ENCODE results near the gene SPATS1.
A peak's percentile ranks its signal among the peaks of the same experiment; 100 is the strongest.

Gene SPATS1

DNA sequence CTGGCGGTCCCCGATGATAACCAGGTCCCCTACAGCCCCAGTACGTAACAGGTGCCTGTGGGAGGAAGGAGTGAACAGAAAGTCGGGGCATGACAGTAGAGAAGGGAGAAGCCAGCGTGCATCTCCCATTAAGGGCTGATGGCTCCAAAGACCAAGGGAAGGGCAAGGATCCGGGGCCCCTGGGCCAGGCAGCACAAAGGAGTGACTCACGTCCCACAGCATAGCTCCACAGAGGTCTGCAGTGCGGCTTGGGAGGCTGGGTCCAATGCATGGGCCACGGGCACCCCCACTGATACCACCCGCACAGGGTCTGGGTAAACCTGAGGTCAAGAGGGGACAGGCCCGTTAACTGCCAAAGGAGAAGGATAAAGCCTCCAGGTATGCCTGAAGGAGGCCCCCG, 39.6 kb upstream of the SPATS1 start:
- peaks cover 74% of the 10 kb centered on the region for H3K36me3 ChIP-seq (ENCODE audit: control insufficient read depth, insufficient read depth, low read length)

DNA sequence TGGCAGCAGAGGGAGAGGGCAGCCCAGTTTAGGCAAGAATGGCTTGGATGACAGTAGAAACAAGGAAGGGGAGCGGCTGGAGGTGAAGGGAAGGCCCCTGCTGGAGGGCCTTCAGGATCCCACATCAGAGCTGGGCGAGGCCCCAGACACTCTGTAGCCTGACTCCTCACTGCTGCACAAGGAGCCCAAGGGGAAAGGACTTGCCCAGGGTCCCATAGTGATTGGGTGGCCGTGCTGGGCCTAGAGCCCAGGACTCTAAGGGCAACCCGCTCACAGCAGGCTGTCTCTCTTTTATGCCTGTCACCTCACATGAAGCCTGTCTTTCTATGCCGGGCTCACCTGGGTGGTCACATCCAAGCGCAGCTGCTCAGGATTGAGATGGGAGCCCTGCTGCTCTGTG, 38.6 kb upstream of the SPATS1 start:
- H3K36me3 ChIP-seq (ENCODE audit: control insufficient read depth, insufficient read depth, low read length), result peaks cover 77% of the 10 kb centered on the region
- no peaks in the 10 kb centered on the region for H3K4me1 ChIP-seq (ENCODE audit: control insufficient read depth, insufficient read depth, low read length)
- no peaks in the 10 kb centered on the region for H3K9me3 ChIP-seq (ENCODE audit: control insufficient read depth, insufficient read depth, low read length)

More for the DNA sequence above, 39.6 kb upstream of the SPATS1 start:
- Histone ChIP-seq H3K9ac (ENCODE audit: low read depth, low read length) (no peak overlapping the region), H3K4me1 (ENCODE audit: control insufficient read depth, insufficient read depth, low read length) (no peaks in the 10 kb centered on the region), H3K27me3 (ENCODE audit: control insufficient read depth, insufficient read depth, low read length) (no peaks in the 10 kb centered on the region), H3K9me3 (ENCODE audit: control insufficient read depth, insufficient read depth, low read length) (no peaks in the 10 kb centered on the region), H3K4me3 (ENCODE audit: low read depth, low read length) (no peak overlapping the region)

DNA sequence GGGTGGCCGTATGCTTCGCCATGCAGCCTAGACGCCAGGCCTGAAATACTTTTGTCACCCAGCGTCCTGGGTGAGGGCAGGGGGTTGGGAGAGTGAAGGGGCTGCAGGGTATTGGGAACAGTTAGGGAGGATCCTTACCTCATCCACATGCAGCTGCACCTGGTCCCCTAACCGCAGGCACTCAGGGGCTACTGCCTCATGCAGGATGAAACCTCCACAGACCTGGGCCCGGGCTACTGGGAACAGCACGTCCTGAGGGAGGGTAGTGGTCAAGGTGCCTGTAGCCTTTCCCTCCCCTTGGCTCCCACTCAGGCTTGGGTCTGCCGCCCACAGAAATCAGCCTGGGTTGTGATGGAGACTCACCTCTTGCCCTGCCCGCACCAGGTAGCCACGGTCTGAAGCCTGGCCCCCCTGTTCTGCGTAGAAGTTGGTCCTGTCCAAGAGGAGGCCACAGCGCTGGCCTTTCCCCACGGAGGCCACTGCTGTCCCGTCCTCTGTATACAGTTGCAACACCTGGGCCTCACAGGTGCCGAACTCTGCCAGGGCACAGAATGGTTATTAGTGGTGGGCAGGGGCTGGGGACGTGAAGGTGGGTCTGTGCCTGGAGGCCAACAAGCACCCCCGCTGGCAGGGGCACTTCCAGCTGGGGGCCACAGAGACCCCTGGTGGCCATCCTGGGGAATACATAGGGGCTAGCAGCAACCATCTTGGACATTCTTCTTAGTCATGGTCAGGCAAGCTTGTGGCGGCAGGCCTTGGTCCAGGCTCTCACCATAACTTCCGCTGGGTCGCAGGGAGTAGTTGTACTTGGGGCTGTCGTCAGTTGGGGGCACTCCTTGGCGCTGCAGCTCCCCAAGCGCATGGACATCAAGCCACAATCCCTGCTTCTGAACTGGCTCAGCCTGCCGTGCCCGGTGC, 37.9 kb upstream of the SPATS1 start:
- Histone ChIP-seq H3K36me3 (ENCODE audit: control insufficient read depth, insufficient read depth, low read length) (peaks cover 83% of the 10 kb centered on the region), H3K27me3 (ENCODE audit: control insufficient read depth, insufficient read depth, low read length) (no peaks in the 10 kb centered on the region), H3K9ac (ENCODE audit: low read depth, low read length) (no peak overlapping the region), H3K4me1 (ENCODE audit: control insufficient read depth, insufficient read depth, low read length) (no peaks in the 10 kb centered on the region), H3K4me3 (ENCODE audit: low read depth, low read length) (no peak overlapping the region), H3K9me3 (ENCODE audit: control insufficient read depth, insufficient read depth, low read length) (no peaks in the 10 kb centered on the region)

More for the DNA sequence above, 38.6 kb upstream of the SPATS1 start:
- no peaks in the 10 kb centered on the region for H3K27me3 ChIP-seq (ENCODE audit: control insufficient read depth, insufficient read depth, low read length)
- no peak overlapping the region for H3K4me3 ChIP-seq (ENCODE audit: low read depth, low read length)
- no peak overlapping the region for H3K9ac ChIP-seq (ENCODE audit: low read depth, low read length)

DNA sequence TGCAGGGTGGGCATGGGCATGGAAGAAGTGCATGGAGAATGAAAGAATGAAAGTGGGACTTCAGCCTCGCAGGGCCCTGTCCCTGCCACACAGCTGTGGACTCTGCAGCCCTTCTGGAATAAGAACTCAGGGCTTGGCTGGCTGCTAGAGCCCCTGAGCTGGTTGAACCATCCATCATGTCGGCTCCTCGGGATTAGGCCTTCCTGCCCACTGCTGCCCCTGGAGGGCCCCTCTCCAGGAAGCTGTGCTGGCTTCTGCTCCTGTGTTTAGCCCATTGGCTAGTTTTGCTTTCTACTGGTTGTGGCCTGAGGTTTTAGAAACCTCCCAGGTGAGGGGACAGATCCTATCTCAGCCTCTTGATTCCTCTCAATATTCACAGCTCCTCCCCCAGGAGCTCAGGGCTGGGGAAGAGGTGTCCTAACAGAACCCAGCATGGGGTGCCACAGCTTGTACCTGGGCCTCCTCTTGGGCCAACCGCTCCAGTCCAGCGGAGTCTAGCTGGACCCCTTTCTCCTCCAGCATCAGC, 37.2 kb upstream of the SPATS1 start:
- Histone ChIP-seq H3K9me3 (ENCODE audit: control insufficient read depth, insufficient read depth, low read length) (no peaks in the 10 kb centered on the region), H3K4me3 (ENCODE audit: low read depth, low read length) (no peak overlapping the region), H3K9ac (ENCODE audit: low read depth, low read length) (no peak overlapping the region), H3K4me1 (ENCODE audit: control insufficient read depth, insufficient read depth, low read length) (no peaks in the 10 kb centered on the region), H3K27me3 (ENCODE audit: control insufficient read depth, insufficient read depth, low read length) (no peaks in the 10 kb centered on the region), H3K36me3 (ENCODE audit: control insufficient read depth, insufficient read depth, low read length) (peaks cover 87% of the 10 kb centered on the region)

DNA sequence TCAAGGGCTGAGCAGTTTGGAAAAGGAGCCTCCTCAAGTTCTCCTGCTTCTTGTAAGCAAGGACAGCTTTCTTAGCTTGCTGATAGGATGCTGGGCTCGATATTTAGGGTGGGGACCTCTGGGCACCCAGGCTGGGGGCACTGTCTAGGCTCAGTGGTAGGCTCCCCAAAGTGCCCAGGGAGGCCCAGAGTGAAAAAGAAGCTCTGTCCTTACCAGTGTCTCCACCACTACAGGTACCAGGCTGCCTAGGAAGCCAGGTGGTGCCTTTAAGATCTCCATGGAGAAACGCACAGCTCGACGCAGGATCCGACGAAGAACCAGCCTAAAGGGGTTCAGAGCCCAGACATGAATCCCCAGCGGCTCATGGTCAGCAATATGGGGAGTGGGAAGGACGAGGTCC, 35.7 kb upstream of the SPATS1 start:
- peaks cover 89% of the 10 kb centered on the region for H3K36me3 ChIP-seq (ENCODE audit: control insufficient read depth, insufficient read depth, low read length)
- H3K4me1 ChIP-seq (ENCODE audit: control insufficient read depth, insufficient read depth, low read length), result no peaks in the 10 kb centered on the region
- H3K27me3 ChIP-seq (ENCODE audit: control insufficient read depth, insufficient read depth, low read length), result no peaks in the 10 kb centered on the region
- H3K9ac ChIP-seq (ENCODE audit: low read depth, low read length), result no peak overlapping the region
- H3K9me3 ChIP-seq (ENCODE audit: control insufficient read depth, insufficient read depth, low read length), result no peaks in the 10 kb centered on the region
- no peak overlapping the region for H3K4me3 ChIP-seq (ENCODE audit: low read depth, low read length)

DNA sequence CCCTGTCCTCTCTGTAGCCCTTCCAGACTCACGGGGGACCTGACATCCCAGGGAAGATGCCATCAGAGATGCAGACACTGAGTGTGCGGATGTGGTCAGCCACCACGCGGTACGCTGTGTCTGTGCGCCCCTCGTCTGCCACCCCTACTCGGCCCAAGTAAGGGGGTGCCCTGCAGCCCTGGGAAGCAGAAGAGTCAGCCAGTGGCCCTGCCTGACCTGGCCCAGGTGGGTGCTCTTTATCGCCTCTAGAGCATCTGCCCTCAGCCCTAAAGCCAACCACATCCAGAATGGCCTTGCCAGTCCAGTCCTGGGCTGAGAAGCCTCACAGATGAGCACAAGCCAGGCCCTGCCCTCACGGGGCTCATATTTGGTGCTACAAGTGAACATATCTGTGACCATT, 35.2 kb upstream of the SPATS1 start:
- Histone ChIP-seq H3K9ac (ENCODE audit: low read depth, low read length) (no peak overlapping the region), H3K4me3 (ENCODE audit: low read depth, low read length) (no peak overlapping the region), H3K9me3 (ENCODE audit: control insufficient read depth, insufficient read depth, low read length) (no peaks in the 10 kb centered on the region), H3K27me3 (ENCODE audit: control insufficient read depth, insufficient read depth, low read length) (no peaks in the 10 kb centered on the region), H3K4me1 (ENCODE audit: control insufficient read depth, insufficient read depth, low read length) (no peaks in the 10 kb centered on the region), H3K36me3 (ENCODE audit: control insufficient read depth, insufficient read depth, low read length) (peaks cover 88% of the 10 kb centered on the region)

DNA sequence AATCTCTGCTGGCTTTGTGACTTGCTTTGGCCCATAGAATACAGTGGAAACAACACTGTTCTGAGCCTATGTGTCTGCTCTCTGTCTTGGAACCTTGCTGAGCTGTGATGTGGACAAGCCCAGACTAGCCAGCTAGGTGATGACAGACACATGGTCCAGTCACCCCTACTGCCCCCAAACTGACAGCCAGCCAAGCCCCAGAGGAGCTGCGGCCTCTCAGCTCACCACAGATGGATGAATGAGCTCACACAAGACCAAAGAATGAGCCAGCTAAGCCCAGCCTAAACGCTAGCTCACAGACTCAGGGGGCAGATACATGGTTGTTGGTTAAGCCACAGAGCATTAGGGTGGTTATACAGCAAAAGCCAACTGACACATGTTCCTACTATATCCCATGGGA, 33.4 kb upstream of the SPATS1 start:
- no peaks in the 10 kb centered on the region for H3K9me3 ChIP-seq (ENCODE audit: control insufficient read depth, insufficient read depth, low read length)
- H3K4me3 ChIP-seq (ENCODE audit: low read depth, low read length), result no peak overlapping the region
- H3K27me3 ChIP-seq (ENCODE audit: control insufficient read depth, insufficient read depth, low read length), result no peaks in the 10 kb centered on the region
- H3K4me1 ChIP-seq (ENCODE audit: control insufficient read depth, insufficient read depth, low read length), result no peaks in the 10 kb centered on the region
- H3K36me3 ChIP-seq (ENCODE audit: control insufficient read depth, insufficient read depth, low read length), result peaks cover 72% of the 10 kb centered on the region
- no peak overlapping the region for H3K9ac ChIP-seq (ENCODE audit: low read depth, low read length)

DNA sequence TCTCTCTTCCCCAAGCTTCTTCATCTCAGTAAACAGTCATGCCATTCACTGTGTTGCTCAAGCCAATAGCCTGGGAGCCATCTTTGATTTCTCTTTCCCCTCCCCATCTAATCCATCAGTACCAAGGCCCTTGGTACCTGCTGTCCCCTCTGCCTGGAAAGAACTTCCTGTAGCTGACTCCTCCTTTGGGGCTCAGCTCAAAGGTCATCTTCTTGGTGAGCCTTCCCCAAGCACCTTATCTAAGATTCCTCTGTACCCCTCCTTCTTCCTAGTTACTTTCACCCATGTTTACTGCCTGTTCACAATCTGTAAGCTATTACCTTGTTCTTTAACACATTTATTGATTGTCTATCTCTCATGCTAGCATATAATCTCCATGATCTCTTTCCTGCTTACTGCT, 32.8 kb upstream of the SPATS1 start:
- H3K4me1 ChIP-seq (ENCODE audit: control insufficient read depth, insufficient read depth, low read length), result no peaks in the 10 kb centered on the region
- H3K9me3 ChIP-seq (ENCODE audit: control insufficient read depth, insufficient read depth, low read length), result no peaks in the 10 kb centered on the region
- H3K27me3 ChIP-seq (ENCODE audit: control insufficient read depth, insufficient read depth, low read length), result no peaks in the 10 kb centered on the region
- no peak overlapping the region for H3K4me3 ChIP-seq (ENCODE audit: low read depth, low read length)
- peaks cover 67% of the 10 kb centered on the region for H3K36me3 ChIP-seq (ENCODE audit: control insufficient read depth, insufficient read depth, low read length)
- H3K9ac ChIP-seq (ENCODE audit: low read depth, low read length), result no peak overlapping the region

DNA sequence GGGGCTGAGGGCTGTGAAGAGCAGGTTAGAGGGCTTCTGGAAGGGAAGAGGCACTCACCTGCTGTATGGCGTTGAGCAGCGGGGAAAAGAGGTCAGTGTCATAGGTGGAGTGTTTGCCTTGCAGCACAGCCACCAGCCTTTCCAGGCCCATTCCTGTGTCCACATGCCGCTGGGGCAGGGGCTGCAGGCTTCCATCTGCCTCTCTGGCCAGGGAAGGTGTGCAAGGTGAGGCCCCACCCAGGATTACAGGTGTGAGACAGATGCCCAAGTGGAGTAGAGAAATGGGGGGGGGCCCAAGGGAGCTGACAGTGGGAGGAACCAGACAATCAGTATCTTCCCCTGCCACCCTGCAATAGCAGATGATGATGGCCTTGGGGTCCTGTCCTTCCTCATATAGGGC, 32.2 kb upstream of the SPATS1 start:
- H3K4me3 ChIP-seq (ENCODE audit: low read depth, low read length), result no peak overlapping the region
- H3K9ac ChIP-seq (ENCODE audit: low read depth, low read length), result no peak overlapping the region
- no peaks in the 10 kb centered on the region for H3K27me3 ChIP-seq (ENCODE audit: control insufficient read depth, insufficient read depth, low read length)
- no peaks in the 10 kb centered on the region for H3K9me3 ChIP-seq (ENCODE audit: control insufficient read depth, insufficient read depth, low read length)
- H3K36me3 ChIP-seq (ENCODE audit: control insufficient read depth, insufficient read depth, low read length), result peaks cover 61% of the 10 kb centered on the region
- H3K4me1 ChIP-seq (ENCODE audit: control insufficient read depth, insufficient read depth, low read length), result no peaks in the 10 kb centered on the region

DNA sequence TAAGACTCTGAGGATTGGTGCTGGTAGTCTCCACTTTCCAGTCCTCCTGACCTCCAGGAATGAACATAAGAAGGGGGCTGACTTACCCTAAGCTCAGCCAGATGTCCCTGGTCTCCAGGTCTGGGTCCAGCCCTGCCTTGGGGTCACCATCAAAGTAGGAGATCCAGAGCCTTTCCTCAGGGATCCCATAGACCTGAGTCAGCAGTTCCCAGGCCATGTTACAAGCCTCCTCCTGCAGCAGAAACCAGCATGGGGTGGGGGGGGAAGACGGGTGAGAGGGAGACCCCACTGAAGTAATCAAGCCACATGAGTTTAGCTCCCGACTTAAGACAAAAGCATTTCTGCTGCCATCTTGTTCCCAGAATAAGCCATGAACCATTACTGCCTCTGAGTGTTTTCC, 31.1 kb upstream of the SPATS1 start:
- Histone ChIP-seq H3K36me3 (ENCODE audit: control insufficient read depth, insufficient read depth, low read length) (peaks cover 51% of the 10 kb centered on the region), H3K9me3 (ENCODE audit: control insufficient read depth, insufficient read depth, low read length) (no peaks in the 10 kb centered on the region), H3K27me3 (ENCODE audit: control insufficient read depth, insufficient read depth, low read length) (no peaks in the 10 kb centered on the region), H3K4me3 (ENCODE audit: low read depth, low read length) (no peak overlapping the region), H3K9ac (ENCODE audit: low read depth, low read length) (no peak overlapping the region), H3K4me1 (ENCODE audit: control insufficient read depth, insufficient read depth, low read length) (peaks cover 7% of the 10 kb centered on the region)

DNA sequence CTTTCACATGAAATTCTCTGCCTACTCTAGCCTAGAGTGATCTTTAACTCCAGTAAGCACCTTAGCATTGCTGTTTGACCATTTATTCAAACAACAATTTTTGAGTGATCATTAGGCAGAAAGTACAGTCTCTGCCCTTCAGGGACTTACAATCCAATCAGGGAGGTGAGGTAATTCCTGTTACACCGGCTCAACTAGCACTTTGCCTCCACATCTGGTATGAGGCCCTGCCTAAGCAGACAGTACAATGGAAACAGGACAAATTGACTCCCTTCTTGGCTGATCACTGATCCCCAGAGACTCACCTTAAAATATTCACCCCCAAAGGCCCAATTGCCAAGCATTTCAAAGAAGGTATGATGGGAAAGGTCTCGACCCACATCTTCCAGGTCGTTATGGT, 30.7 kb upstream of the SPATS1 start:
- peaks cover 47% of the 10 kb centered on the region for H3K36me3 ChIP-seq (ENCODE audit: control insufficient read depth, insufficient read depth, low read length)
- peaks cover 11% of the 10 kb centered on the region for H3K4me1 ChIP-seq (ENCODE audit: control insufficient read depth, insufficient read depth, low read length)
- H3K27me3 ChIP-seq (ENCODE audit: control insufficient read depth, insufficient read depth, low read length), result no peaks in the 10 kb centered on the region
- peak overlapping the region; percentile 90 for H3K4me3 ChIP-seq (ENCODE audit: low read depth, low read length)
- no peaks in the 10 kb centered on the region for H3K9me3 ChIP-seq (ENCODE audit: control insufficient read depth, insufficient read depth, low read length)
- H3K9ac ChIP-seq (ENCODE audit: low read depth, low read length), result no peak overlapping the region

Measured in iPS-15b (cell line).